HG02885 (cell line): ENCODE measurements around the gene CREBZF.
"Not testable (repeated sequence)": the region's sequence is repeated elsewhere in the genome, so short reads cannot be mapped to it uniquely, and the experiment has no call there.

Source experiments
- ATAC-seq: cut with Tn5 transposase; IDR thresholded peaks from one replicate; pipeline ENCODE4 v1.9.1; 2021; ENCODE audit warnings: mild to moderate bottlenecking; ENCODE audit not compliant: unreplicated experiment, poor library complexity

CREBZF gene

DNA sequence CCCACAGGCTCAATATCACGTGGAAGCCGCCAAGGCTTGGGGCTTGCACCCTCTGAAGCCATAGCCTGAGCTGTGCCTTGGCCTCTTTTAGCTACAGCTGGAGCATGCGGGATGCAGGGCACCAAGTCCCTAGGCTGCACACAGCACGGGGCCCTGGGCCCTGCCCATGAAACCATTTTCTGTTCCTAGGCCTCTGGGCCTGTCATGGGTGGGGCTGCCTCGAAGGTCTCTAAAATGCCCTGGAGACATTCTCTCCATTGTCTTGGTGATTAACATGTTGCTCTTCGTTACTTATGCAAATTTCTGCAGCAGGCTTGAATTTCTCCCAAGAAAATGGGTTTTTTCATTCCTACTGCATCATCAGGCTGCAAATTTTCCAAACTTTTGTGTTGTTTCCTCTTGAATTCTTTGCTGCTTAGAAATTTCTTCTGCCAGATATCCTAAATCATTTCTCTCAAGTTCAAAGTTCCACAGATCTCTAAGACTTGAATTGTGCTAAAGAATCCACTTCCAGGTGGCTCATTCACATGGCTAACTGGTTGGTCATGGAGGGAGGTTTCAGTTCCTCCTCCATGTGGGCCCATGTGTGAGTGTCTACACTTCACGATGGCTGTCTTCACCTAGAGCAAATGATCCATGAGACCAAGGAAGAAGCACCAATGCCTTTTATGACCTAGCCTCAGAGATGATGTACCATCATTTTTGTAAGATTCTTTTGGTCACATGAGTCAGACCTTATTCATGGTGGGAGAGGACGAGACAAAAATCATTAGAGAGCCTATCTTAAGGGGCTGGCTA, 7.4 kb upstream of the CREBZF start:
- ATAC-seq, result peak; percentile 54

DNA sequence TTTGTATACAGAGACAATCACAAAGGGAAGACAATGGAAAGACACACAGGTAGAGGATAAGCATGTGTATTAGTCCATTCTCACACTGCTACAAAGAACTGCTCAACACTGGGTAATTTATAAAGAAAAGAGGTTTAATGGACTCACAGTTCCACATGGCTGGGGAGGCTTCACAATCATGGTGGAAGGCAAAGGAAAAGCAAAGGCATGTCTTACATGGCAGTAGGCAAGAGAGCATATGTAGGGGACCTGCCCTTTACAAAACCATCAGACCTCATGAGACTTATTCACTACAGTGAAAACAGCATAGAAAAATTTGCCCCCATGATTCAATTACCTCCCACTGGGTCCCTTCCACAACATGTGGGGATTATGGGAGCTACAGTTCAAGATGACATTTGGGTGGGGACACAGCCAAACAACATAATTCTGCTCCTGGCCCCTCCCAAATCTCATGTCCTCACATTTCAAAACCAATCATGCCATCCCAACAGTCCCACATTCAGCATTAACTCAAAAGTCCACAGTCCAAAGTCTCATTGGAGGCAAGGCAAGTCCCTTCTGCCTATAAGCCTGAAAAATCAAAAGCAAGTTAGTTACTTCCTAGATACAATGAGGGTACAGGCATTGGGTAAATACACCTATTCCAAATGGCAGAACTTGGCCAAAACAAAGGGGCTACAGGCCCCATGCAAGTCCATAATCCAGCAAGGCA, 6.2 kb upstream of the CREBZF start:
- not testable (repeated sequence) for ATAC-seq

DNA sequence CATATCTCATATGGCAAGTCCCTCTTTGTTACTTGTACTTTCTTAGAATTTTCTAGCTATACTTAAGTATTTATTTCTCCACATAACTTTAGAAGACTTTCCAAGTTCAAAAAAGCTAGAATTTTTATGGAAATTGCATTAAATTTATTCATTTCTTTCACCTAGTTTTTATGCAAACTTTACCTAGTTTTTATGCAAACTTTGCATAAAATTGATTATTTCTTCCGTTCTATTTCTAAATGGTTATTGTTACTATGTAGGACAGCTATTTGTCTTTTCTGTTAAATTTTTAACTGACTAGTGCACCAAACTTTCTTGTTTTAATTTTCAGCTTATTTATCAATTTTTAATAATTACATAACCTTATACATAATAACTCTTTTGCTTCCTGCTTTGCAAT, 3.2 kb upstream of the CREBZF start:
- ATAC-seq, result no peak

DNA sequence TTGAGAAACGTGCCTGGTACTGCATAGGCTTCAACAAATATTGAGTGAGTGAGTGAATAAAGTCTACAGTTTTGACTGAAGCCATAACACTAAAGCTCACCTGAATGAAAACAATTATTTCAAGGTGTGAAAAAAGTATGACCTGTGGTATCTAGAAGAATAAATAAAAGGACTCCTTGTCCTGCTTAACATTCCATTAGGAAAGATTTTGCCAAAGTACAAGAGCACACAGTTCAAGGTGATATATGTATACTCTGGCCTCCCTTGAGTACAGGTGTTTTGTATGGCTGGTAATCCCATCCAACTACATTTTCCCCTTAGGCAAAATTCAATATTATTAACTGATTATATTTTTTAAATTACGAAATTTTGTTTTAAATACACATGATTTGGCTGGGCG, 1.8 kb upstream of the CREBZF start:
- no peak for ATAC-seq

DNA sequence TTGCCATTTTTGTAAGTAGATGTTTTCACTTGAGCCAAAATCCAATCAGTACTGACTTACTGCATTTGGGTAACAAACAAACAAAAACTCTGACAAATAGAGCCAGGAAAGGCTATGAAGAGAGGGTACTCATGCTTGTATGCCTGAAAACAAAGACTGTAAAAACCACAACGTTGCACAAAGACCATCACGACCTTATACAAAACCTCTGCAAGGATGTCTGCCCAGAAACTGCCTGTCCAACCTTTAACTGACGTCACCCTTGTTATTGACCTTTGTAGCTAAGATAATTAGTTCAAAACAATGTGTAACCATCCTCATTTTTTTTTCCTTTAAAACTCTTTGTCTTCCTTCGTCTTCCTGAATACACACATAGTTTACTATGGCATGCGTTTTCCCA, 804 bp upstream of the CREBZF start:
- ATAC-seq, result no peak

DNA sequence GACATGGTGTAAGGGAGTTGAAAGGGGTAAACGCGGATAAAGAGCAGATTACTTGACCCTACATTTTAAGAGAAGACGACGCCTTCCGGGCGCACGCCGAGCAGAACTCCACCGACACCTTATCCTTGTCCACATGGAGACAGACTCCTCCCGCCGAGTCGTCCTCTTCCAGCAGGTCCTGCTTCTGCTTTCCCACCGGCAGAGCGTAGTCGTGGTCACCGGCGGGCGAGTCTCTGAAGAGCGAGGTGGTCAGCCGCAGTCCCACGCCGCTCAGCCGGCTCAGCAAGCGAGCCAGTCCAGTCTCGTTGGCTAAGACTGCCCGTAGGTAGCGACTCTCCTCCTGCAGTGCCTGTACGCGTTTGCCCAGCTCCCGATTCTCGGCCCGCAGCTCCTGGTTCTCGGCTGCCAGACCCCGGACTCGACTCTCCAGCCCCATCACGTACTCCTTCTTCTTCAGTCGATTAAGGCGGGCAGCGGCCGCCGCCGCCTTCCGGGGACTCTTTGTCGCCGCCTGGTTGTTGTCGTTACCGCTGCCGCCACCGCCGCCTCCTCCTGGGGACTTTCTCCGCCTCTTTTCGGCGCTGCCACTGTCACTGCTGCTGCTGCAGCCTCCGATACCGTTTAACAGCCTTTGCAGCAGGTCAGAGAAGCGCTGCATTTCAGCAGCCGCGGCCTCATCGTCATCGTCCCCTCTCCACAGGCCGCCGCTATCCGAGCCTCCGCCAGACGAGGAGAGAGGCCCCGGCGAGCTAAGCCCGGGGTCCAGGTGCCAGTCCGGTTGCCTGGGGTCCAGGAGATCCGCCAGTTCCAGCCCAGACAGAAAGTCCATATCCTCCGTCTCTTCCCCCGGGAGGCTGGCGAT, 945 bp downstream of the CREBZF start:
- ATAC-seq, result peak; percentile 69

DNA sequence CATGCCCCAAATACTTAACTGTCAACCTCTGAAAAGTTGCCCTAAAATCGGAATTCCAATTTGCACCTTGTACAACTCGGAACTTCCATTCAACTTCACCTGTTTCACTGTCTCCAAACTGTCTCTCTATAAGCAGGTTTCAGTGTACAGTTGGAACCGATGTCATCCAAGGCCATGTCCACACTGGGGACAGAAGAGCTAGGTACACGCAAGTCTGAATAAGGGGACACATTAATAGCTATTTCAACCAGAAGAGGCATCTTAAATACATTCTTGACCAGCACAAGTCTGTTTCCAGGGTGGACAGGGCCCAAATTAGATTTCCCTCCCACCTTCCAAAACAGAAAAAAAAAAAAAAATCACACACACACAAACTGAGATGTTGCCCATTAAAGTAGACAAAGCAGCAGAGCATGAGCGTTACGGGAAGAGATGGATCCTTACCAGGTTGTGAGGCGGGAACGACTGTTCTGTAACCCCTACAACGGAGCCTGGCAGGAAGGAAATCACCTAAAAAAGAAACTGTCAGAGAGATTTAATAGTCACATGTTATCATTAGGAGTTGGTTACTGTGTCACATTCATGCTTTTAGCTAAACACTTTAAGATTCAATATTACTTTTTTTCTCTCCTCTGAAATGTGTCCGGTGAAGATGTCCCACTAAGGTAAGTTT, 1.7 kb downstream of the CREBZF start:
- ATAC-seq, result no peak

DNA sequence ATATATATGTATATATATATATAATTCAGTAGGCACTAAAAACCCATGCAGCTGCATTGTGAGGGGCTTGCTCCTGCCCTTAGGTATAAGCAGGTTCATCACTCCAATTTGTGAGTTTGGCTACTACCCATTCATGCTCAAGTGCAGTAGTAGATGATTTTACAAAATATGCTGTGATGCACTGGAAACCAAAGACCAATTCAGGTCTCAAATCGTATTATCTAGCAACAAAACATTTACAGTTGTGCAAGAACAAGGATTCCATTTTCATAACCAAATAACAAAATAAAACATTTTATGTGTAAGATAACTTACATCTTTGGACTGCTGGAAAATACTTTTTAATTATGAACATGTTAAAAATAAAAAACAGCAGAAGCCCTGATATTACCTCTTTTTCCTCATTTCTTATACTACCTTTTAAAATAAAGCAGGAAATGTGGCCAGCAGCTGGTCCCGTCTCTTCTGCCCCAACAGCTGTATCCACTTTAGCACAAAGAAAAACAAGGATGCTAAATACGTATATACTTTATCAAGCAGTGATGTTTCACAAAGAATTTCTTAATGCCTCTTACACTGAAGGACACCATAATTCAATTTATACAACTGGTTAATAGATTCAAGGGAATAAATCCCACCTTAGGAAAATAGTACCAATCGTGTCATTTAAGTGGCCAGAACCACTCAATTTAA, 2.8 kb downstream of the CREBZF start:
- ATAC-seq, result no peak

DNA sequence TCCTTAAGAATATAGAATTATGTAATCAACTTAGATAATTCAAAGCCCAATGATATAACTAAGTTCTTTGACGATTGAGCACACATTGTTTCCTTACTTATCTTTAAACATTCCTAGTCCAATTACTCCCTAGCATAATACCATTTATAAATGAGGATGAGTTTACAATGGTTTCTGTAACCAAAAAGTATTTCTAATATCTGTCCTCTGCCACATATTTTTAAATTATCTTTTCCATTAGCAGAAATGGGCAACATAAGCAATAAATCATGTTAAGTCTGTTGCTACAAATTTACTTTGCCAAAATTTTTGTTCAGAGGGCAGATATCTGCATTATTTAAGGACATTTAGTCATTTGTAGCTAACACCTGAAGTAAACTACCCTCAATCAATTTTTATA, 6.7 kb downstream of the CREBZF start:
- ATAC-seq, result no peak

DNA sequence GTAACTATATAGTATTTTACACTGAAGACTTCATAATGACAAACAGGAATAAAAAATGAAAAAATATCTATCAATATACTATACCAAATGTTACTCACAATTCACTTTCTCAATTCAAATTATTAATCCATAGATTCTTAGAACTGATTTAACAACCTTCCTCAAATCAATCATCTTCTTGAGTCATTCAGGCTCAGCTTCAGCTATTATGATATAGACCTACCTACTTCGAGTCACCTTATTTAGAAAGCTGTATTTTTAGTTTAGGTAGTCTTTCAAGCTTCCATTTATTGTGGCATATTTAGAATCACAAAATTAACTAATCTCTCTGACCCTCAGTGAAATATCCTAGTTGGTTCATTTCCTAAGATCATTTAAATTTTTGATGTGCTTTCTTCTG, 8.2 kb downstream of the CREBZF start:
- no peak for ATAC-seq

DNA sequence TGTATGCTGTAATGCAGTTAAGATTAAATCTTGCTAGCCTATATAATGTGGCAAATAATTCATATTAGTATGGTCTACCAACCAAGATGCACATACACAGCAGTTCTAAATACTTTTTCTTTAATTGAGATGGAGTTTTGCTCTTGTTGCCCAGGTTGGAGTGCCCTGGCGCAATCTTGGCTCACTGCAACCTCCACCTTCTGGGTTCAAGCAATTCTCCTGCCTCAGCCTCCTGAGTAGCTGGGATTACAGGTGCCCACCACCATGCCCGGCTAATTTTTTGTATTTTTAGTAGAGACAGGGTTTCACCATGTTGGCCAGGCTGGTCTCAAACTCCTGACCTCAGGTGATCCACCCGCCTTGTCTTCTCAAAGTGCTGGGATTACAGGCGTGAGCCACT, 10.6 kb downstream of the CREBZF start:
- not testable (repeated sequence) for ATAC-seq

DNA sequence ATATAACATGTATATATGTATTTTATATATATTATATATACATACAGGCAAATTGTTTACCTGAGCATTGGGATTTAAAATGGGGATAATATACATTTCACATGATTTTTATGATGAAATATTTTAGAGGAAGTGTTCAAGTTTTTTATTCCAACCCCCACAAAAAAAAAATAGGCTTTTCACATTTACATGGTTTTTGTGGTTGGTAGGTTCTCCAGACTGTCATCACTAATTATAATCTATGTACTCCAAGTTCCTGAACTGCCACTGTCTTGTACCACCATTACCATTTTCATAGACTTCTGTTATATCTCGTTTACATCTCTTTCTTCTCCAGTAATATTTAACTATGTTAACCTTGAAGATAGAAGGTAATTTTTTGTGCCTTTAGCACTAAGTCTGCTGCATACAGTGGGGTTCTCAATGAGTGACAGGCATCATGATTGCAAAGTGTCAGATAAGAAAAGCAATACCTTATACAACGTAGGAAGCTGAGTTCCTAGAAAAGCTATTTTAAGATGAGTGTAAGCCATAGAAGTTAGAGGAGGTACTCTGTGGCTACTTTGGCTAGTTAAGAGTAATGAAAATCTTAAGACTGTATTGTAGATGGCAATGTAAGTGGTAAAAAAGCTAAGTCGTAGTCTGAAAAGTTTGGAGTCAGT, 12.0 kb downstream of the CREBZF start:
- no peak for ATAC-seq

DNA sequence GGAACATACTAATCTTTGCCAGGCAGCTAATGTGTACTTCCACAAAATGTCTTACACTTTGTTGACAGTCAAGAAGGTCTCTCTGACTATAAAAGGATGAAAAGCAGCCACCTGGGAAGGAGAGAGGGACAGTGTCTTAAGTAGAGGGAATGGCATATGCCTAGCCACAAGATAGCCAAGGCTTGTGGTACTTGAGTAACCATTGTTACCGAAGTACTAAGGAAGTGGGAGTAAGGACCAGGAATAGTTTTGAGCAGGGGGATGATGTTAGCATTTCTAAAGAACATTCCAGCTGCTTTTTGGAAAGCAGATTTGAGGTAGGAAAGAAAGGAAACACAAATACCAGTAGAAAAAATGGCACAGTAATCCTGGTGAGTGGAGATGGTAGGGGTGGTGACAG, 13.8 kb downstream of the CREBZF start:
- ATAC-seq, result no peak

DNA sequence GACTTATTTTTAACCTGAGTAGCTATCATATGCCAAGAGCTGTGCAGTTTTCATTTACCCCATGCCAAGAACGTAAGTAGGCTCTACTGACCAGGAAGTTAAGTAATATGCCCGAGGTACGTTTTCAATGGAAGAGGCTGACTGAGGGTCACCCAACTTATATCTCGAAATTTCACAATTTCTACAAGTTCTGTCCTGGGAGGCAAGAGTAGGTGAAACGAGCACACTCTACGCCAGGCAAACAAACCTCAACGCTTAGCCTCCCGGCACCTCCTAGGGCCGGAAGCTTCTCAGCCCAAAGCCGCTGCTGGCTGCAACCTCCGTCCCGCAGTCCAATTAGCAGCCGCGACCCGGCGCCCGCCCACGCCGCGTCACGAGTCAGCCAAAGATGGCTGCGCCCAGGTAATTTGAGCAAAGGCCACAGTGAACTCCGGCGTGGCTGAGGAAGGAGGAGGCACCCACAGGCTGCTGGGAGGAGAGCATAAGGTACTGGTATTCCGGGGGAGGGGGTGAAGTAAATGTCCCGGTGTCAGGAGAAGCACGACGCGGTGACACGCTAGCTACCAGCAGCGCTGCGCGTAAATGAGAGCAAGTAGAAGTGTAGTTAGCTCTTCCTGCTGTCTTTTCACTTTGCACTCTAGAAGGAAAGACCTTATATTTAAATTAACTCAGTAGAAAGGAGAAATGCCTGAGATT, 17.2 kb downstream of the CREBZF start, which contains the start of gene TMEM126A:
TMEM126A (plus strand) TSS at position 364 of the 696 bp plus-strand sequence. CDS start 2,289 bp downstream, outside the sequence.
- peak; percentile 99 for ATAC-seq

DNA sequence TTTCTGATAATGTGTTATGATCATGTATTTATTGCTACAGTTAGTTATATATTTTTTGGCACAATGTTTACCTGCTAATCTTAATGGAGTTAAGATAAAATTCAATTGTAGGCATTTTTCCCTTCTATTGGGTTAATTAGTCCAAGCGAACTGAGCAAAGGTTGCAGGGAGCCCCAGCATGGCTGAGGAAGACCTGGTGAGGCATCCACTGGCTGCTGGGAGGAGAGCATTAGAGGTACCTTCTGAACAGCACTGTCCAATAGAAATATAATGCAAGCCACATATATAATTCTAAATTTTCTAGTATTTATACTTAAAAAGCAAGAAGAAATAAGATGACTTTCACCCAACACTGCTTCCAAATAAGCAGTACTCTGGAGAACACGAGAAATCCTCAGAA, 17.9 kb downstream of the CREBZF start:
- ATAC-seq, result no peak

DNA sequence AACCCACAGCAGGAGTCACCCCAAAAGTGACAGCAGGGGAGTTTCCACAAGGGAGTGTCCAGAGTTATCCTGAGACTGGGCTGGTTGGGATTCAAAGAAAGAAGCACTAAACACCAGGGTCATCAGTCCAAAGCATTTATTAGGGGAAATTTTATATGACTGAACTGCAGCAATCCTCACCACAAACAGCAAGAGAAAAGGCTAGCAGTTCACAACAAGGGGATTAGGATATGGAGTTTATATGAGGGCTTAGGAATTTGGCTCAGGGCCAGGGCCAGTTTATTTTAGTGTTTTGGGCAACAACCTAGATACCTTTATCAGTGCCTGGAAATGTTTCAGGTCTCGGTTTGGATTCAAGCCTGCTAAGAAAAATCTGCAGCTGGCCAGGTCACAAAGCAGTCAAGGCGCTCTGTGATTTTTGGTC, 21.7 kb downstream of the CREBZF start:
- ATAC-seq, result no peak

DNA sequence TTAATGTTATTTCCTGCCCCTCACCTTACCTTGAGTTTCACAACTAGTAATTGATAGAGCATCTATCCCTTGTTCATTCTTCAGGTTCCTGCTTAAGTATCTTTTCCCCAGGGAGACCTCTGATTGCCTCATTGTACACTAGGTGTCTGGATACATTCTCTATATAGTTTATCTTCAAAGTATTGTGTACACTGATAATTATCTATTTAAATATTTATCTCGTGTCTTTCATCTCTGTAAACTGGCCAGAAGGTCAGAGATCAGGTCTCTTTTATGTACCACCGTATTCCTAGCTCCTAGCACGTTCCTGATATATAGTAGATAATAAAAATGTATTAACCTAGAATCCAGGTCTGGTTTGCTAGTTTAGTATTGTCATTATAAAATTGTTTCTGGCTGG, 30.2 kb downstream of the CREBZF start:
- no peak for ATAC-seq

DNA sequence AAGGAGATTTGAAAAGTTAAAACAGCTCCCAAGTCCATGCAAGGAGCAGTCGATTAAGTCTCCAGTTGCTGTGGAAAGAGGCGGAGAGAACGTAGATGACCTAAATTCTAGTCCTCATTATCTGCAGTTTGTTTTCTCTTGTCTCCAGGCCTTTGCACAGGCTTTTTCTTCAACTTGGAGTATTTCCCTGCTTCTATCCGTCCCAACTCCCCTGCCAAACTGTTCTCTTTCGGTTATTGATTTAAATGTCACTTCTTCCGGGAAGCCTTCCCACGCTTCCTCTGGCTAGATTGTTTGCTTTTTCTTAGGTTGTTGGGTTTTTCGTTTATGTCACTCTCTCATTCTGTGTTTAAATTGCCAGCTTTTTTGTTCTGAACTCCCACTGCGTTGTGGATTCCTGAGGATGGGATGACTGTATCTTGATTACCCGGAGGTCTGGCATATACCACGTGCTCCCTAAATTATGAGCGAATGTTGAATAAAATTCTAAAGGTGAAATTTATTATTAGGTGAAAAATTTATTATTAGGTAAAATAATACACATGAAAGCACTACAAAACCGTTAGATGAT, 36.1 kb downstream of the CREBZF start:
- peak; percentile 10 for ATAC-seq
